GOT3 (cell line): ENCODE data around the gene LRRC58.
"Not testable (repeated sequence)": the region's sequence is repeated elsewhere in the genome, so short reads cannot be mapped to it uniquely, and the experiment has no call there.

Experiments used
- DNase-seq: peaks from one replicate; lab custom pipeline; 2025; ENCODE audit warnings: mixed read lengths; lab: John Stamatoyannopoulos, UW

Gene LRRC58

GRCh38 chr3:120339362-120339761, 9.8 kb downstream of the LRRC58 start:
- DNase-seq: no peak

GRCh38 chr3:120338517-120338916, 10.6 kb downstream of the LRRC58 start:
- no peak for DNase-seq

- no peak for DNase-seq
Measured at GRCh38 chr3:120332646-120333045, 16.5 kb downstream of the LRRC58 start.

- DNase-seq: no peak
Measured at GRCh38 chr3:120331076-120331475, 18.1 kb downstream of the LRRC58 start.

GRCh38 chr3:120326784-120327183, 22.4 kb downstream of the LRRC58 start:
- DNase-seq: no peak

GRCh38 chr3:120324190-120324589, 25.0 kb downstream of the LRRC58 start:
- DNase-seq: no peak

- not testable (repeated sequence) for DNase-seq
Measured at GRCh38 chr3:120323761-120324160, 25.4 kb downstream of the LRRC58 start.

- no peak for DNase-seq
Measured at GRCh38 chr3:120311863-120312794, 37.0 kb downstream of the LRRC58 start.

- no peak for DNase-seq
Measured at GRCh38 chr3:120306519-120307455, 42.4 kb downstream of the LRRC58 start.

- DNase-seq: no peak
Measured at GRCh38 chr3:120304616-120305015, 44.5 kb downstream of the LRRC58 start.

GRCh38 chr3:120302361-120302760, 46.8 kb downstream of the LRRC58 start:
- no peak for DNase-seq

GRCh38 chr3:120300971-120301370, 48.2 kb downstream of the LRRC58 start:
- no peak for DNase-seq

GRCh38 chr3:120299403-120299802, 49.8 kb downstream of the LRRC58 start:
- DNase-seq: no peak

GRCh38 chr3:120298996-120299395, 50.2 kb downstream of the LRRC58 start:
- DNase-seq: no peak

- DNase-seq: not testable (repeated sequence)
Measured at GRCh38 chr3:120291552-120291951, 57.6 kb downstream of the LRRC58 start.

GRCh38 chr3:120289636-120290035, 59.5 kb downstream of the LRRC58 start:
- DNase-seq: no peak

- DNase-seq: no peak
Measured at GRCh38 chr3:120286465-120286864, 62.7 kb downstream of the LRRC58 start.

- DNase-seq: no peak
Measured at GRCh38 chr3:120285508-120285841, 63.7 kb downstream of the LRRC58 start.

- no peak for DNase-seq
Measured at GRCh38 chr3:120284747-120285507, 64.2 kb downstream of the LRRC58 start, which contains the start of gene GPR156. GPR156 (minus strand) TSS chr3:120285222; CDS start chr3:120244098, 41,124 bp downstream.

- no peak for DNase-seq
Measured at GRCh38 chr3:120281261-120281660, 67.9 kb downstream of the LRRC58 start.

- DNase-seq: no peak
Measured at GRCh38 chr3:120280566-120280965, 68.6 kb downstream of the LRRC58 start.

- DNase-seq: no peak
Measured at GRCh38 chr3:120280026-120280425, 69.1 kb downstream of the LRRC58 start.
